Upper lobe of left lung (tissue), 6 donors: ENCODE data around the gene HOXD13. TPM values are rescaled to one million over a fixed set of nuclear protein-coding genes. Genes with fewer than 3 reads are reported as not detected.

Experiments used
- ATAC-seq, 2 donors: fragments of 200-7000 bp; cut with Tn5 transposase; one replicate each; pipeline ENCODE4 v1.9.1; 2022; ENCODE audit warnings: mild to moderate bottlenecking in 2 of 2, moderate library complexity in 2 of 2; ENCODE audit not compliant: low FRiP score in 2 of 2
- DNase-seq, 2 donors: peaks; one replicate each; pipeline ENCODE4 v3.0.0-alpha.2; 2019 to 2020
- H3K27ac ChIP-seq, 4 donors: fragments of 200-600 bp; sonication (generic); one replicate each; pipeline ENCODE4 v1.5.1; 2016 to 2019
- H3K27me3 ChIP-seq, 4 donors: fragments of 200-600 bp; sonication (generic); one replicate each; pipeline ENCODE4 v1.5.1; 2017 to 2019
- H3K36me3 ChIP-seq, 4 donors: fragments of 200-600 bp; sonication (generic); one replicate each; pipeline ENCODE4 v1.5.1; 2016 to 2019
- H3K4me1 ChIP-seq, 4 donors: fragments of 200-600 bp; sonication (generic); one replicate each; pipeline ENCODE4 v1.5.1; 2018 to 2019
- H3K4me3 ChIP-seq, 4 donors: fragments of 200-600 bp; sonication (generic); one replicate each; pipeline ENCODE4 v1.5.1; 2017 to 2019; ENCODE audit warnings: mild to moderate bottlenecking in 2 of 4, moderate library complexity in 1 of 4
- H3K9me3 ChIP-seq, 4 donors: fragments of 200-600 bp; sonication (generic); one replicate each; pipeline ENCODE4 v1.5.1; 2018 to 2019
- EP300 ChIP-seq, 4 donors: sonication (generic); formaldehyde crosslinking; IDR thresholded peaks; one replicate each; pipeline ENCODE4 v1.5.1; 2017; ENCODE audit warnings: antibody characterized with exemption in 4 of 4, control low read depth in 2 of 4
- POLR2A ChIP-seq, 4 donors: fragments of 450-650 bp; IDR thresholded peaks; one replicate each; pipeline ENCODE4 v1.5.1; 2016 to 2017; ENCODE audit warnings: antibody characterized with exemption in 4 of 4, mild to moderate bottlenecking in 2 of 4
- POLR2AphosphoS5 ChIP-seq, 2 donors: sonication (generic); formaldehyde crosslinking; IDR thresholded peaks; one replicate each; pipeline ENCODE4 v1.5.1; 2017; ENCODE audit warnings: antibody characterized with exemption in 2 of 2
- WGBS, 2 donors: methylation state at CpG; one replicate each; pipeline ENCODE4 v1.1.5; 2017 to 2018; 5-methylcytosine and 5-hydroxymethylcytosine counted together
- total RNA-seq, 6 donors: library from RNA; depleted of rRNA in 4 of 6; stranded (reverse); fragments of >200 nt in 4 of 6; gene quantifications; one replicate each; pipeline versions ENCODE4 v1.1.0 to v1.2.1, GENCODE V29; 2016 to 2021
- TF ChIP-seq, protein P1 (sequence below), 6 experiments: fragments of 450-650 bp in 4 of 6; fragments of 200-600 bp in 2 of 6; sonication (generic) in 2 of 6; IDR thresholded peaks; one replicate each; pipeline ENCODE4 v1.5.1; 2016 to 2019; ENCODE audit warnings: antibody characterized with exemption in 6 of 6
- donor health status: DM: no; HTN: no; CAD: no; lungs with moderate emphysema.
- donor health status: DM: no; HTN: yes; CAD: no; lungs with severe emphysema.

The HOXD13 gene
- total RNA-seq, 6 donors from 2014 or later: not detected

DNA sequence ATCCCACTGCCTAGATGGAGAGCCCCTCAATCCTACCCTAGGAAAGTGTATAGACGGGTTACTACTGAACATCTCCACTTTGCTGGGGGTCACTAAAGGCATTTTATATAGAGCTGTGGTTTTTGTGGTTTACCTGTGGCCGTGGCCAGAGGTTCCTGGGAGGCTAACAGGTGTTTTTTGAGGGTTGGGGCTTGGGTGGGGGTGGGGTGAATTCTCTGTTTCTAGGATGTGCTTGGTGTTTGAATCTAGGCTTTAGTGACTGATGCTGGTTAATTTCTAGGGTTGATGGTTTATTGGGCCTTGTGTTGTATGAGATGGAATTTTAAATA is 44.7 kb downstream of the HOXD13 start:
- DNase-seq: no peak
- H3K4me1 ChIP-seq: peaks cover 21 to 41% (median 26%) of the 10 kb centered on the region in 4 donors
- no peaks in the 10 kb centered on the region for H3K36me3 ChIP-seq
- peak overlapping the region in 1 of 4 donors; percentile 40 for H3K4me3 ChIP-seq
- no peak overlapping the region for H3K27ac ChIP-seq
- no peaks in the 10 kb centered on the region for H3K9me3 ChIP-seq
- TF ChIP-seq POLR2A (IDR thresholded peaks at IDR 0.05) (no peak), EP300 (IDR thresholded peaks at IDR 0.05) (no peak), POLR2AphosphoS5 (IDR thresholded peaks at IDR 0.05) (no peak)
- TF ChIP-seq, protein P1, sequence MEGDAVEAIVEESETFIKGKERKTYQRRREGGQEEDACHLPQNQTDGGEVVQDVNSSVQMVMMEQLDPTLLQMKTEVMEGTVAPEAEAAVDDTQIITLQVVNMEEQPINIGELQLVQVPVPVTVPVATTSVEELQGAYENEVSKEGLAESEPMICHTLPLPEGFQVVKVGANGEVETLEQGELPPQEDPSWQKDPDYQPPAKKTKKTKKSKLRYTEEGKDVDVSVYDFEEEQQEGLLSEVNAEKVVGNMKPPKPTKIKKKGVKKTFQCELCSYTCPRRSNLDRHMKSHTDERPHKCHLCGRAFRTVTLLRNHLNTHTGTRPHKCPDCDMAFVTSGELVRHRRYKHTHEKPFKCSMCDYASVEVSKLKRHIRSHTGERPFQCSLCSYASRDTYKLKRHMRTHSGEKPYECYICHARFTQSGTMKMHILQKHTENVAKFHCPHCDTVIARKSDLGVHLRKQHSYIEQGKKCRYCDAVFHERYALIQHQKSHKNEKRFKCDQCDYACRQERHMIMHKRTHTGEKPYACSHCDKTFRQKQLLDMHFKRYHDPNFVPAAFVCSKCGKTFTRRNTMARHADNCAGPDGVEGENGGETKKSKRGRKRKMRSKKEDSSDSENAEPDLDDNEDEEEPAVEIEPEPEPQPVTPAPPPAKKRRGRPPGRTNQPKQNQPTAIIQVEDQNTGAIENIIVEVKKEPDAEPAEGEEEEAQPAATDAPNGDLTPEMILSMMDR (IDR thresholded peaks at IDR 0.05): no peak
- peaks cover 0 to 65% (median 44%) of the 10 kb centered on the region in 4 donors for H3K27me3 ChIP-seq
- ATAC-seq: no peak
- 20 to 25% methylated on average over 1 to 2 of the region's 2 CpGs for WGBS, 2 donors

- Histone ChIP-seq H3K4me1 (peaks cover 21 to 38% (median 24%) of the 10 kb centered on the region in 4 donors), H3K9me3 (no peaks in the 10 kb centered on the region), H3K4me3 (no peak overlapping the region), H3K36me3 (no peaks in the 10 kb centered on the region), H3K27ac (no peak overlapping the region), H3K27me3 (peaks cover 0 to 58% (median 41%) of the 10 kb centered on the region in 4 donors)
- no peak for ATAC-seq
- DNase-seq: no peak
- TF ChIP-seq POLR2A (IDR thresholded peaks at IDR 0.05): no peak
- TF ChIP-seq EP300 (IDR thresholded peaks at IDR 0.05): no peak
- no peak for TF ChIP-seq POLR2AphosphoS5 (IDR thresholded peaks at IDR 0.05)
- TF ChIP-seq, protein P1 (IDR thresholded peaks at IDR 0.05): no peak
- WGBS, 2 donors: 41 to 44% methylated on average over 8 of the region's 8 CpGs
Measured at GRCh38 chr2:176137906-176138305, 45.4 kb downstream of the HOXD13 start.

- Histone ChIP-seq H3K9me3 (no peaks in the 10 kb centered on the region), H3K4me3 (no peak overlapping the region), H3K27me3 (peaks cover 0 to 60% (median 38%) of the 10 kb centered on the region in 4 donors), H3K27ac (no peak overlapping the region), H3K36me3 (no peaks in the 10 kb centered on the region), H3K4me1 (peaks cover 21 to 38% (median 24%) of the 10 kb centered on the region in 4 donors)
- ATAC-seq (no peak), DNase-seq (no peak)
- TF ChIP-seq EP300 (IDR thresholded peaks at IDR 0.05) (no peak), POLR2A (IDR thresholded peaks at IDR 0.05) (no peak), POLR2AphosphoS5 (IDR thresholded peaks at IDR 0.05) (no peak)
- TF ChIP-seq, protein P1 (IDR thresholded peaks at IDR 0.05): no peak
- WGBS, 2 donors: 13 to 17% methylated on average over 14 of the region's 14 CpGs
Measured at GRCh38 chr2:176138526-176138922, 46.0 kb downstream of the HOXD13 start.

- Histone ChIP-seq H3K36me3 (no peaks in the 10 kb centered on the region), H3K4me3 (no peak overlapping the region), H3K27ac (no peak overlapping the region), H3K27me3 (peaks cover 0 to 63% (median 37%) of the 10 kb centered on the region in 4 donors), H3K4me1 (peaks cover 21 to 38% (median 24%) of the 10 kb centered on the region in 4 donors), H3K9me3 (no peaks in the 10 kb centered on the region)
- ATAC-seq (no peak), DNase-seq (no peak)
- TF ChIP-seq POLR2AphosphoS5 (IDR thresholded peaks at IDR 0.05) (no peak), EP300 (IDR thresholded peaks at IDR 0.05) (no peak), POLR2A (IDR thresholded peaks at IDR 0.05) (no peak)
- TF ChIP-seq, protein P1 (IDR thresholded peaks at IDR 0.05): no peak
- 15 to 20% methylated on average over 28 of the region's 28 CpGs for WGBS, 2 donors
Measured at GRCh38 chr2:176138923-176139660, 46.6 kb downstream of the HOXD13 start.
